Glomerular endothelial cell (primary cell): Measurements from ENCODE around the gene PPP1R12B. TPM values are rescaled to one million over a fixed set of nuclear protein-coding genes. Genes with fewer than 3 reads are reported as not detected.
"Not testable (repeated sequence)": the region's sequence is repeated elsewhere in the genome, so short reads cannot be mapped to it uniquely, and the experiment has no call there.

ENCODE experiments used
- DNase-seq: peaks from one replicate; pipeline ENCODE4 v3.0.0-alpha.2; 2011; ENCODE audit warnings: low read depth, low spot score; ENCODE audit errors: extremely low read depth
- total RNA-seq: library from RNA; depleted of rRNA; stranded (reverse); fragments of >200 nt; gene quantifications from 2 replicates; pipeline ENCODE4 v1.2.3, GENCODE V29; 2015

PPP1R12B gene
- total RNA-seq, 1 donor from 2014 or later: 8.1 TPM

- DNase-seq: no peak
Measured at GRCh38 chr1:202434059-202434458, 85.6 kb downstream of the PPP1R12B start.

- no peak for DNase-seq
Measured at GRCh38 chr1:202438393-202439174, 90.1 kb downstream of the PPP1R12B start.

GRCh38 chr1:202439308-202439707 lies 90.8 kb downstream of the PPP1R12B start:
- no peak for DNase-seq

GRCh38 chr1:202448140-202448539 lies 99.6 kb downstream of the PPP1R12B start:
- DNase-seq: not testable (repeated sequence)

- not testable (repeated sequence) for DNase-seq
Measured at GRCh38 chr1:202451641-202452040, 103.1 kb downstream of the PPP1R12B start.

- DNase-seq: no peak
Measured at GRCh38 chr1:202452508-202452907, 104.0 kb downstream of the PPP1R12B start.

GRCh38 chr1:202456372-202457169 lies 108.1 kb downstream of the PPP1R12B start:
- DNase-seq: not testable (repeated sequence)

GRCh38 chr1:202458651-202459050 lies 110.2 kb downstream of the PPP1R12B start:
- not testable (repeated sequence) for DNase-seq

- not testable (repeated sequence) for DNase-seq
Measured at GRCh38 chr1:202459470-202460142, 111.1 kb downstream of the PPP1R12B start.

GRCh38 chr1:202460143-202460495 lies 111.6 kb downstream of the PPP1R12B start:
- DNase-seq: not testable (repeated sequence)

GRCh38 chr1:202462342-202463076 lies 114.0 kb downstream of the PPP1R12B start:
- DNase-seq: no peak

- not testable (repeated sequence) for DNase-seq
Measured at GRCh38 chr1:202464153-202464742, 115.7 kb downstream of the PPP1R12B start.

GRCh38 chr1:202465644-202466270 lies 117.3 kb downstream of the PPP1R12B start:
- DNase-seq: not testable (repeated sequence)

- DNase-seq: not testable (repeated sequence)
Measured at GRCh38 chr1:202466339-202466738, 117.8 kb downstream of the PPP1R12B start.

GRCh38 chr1:202467381-202467780 lies 118.9 kb downstream of the PPP1R12B start:
- DNase-seq: not testable (repeated sequence)

- DNase-seq: not testable (repeated sequence)
Measured at GRCh38 chr1:202468695-202469094, 120.2 kb downstream of the PPP1R12B start.

- DNase-seq: not testable (repeated sequence)
Measured at GRCh38 chr1:202469123-202469522, 120.6 kb downstream of the PPP1R12B start.

GRCh38 chr1:202471246-202471645 lies 122.7 kb downstream of the PPP1R12B start:
- no peak for DNase-seq

- not testable (repeated sequence) for DNase-seq
Measured at GRCh38 chr1:202472347-202473124, 124.0 kb downstream of the PPP1R12B start.
